ENCODE results near the gene SLC12A5. TPM values are rescaled to one million over a fixed set of nuclear protein-coding genes. Genes with fewer than 3 reads are reported as not detected.
A peak's percentile ranks its signal among the peaks of the same experiment; 100 is the strongest.

Gene SLC12A5
- total RNA-seq, 4 donors from 2014 or later, result not detected

GRCh38 chr20:46017272-46017671 is 11.7 kb upstream of the SLC12A5 start:
- H3K4me1 ChIP-seq, result peaks cover 17 to 30% (median 19%) of the 10 kb centered on the region in 3 donors
- H3K4me3 ChIP-seq, result no peak overlapping the region
- intact Hi-C loops (cut with DNase I), result no loop called here
- no peaks in the 10 kb centered on the region for H3K36me3 ChIP-seq
- TF ChIP-seq POLR2A (IDR thresholded peaks at IDR 0.05), result no peak
- TF ChIP-seq CTCF (IDR thresholded peaks at IDR 0.05), result no peak
- H3K27ac ChIP-seq, result no peak overlapping the region
- WGBS, 2 donors, result 51 to 73% methylated on average over 4 of the region's 4 CpGs
- peaks cover 0 to 98% (median 16%) of the 10 kb centered on the region in 4 donors for H3K27me3 ChIP-seq
- no peaks in the 10 kb centered on the region for H3K9me3 ChIP-seq
- DNase-seq, result no peak

- Histone ChIP-seq H3K4me1 (peaks cover 22 to 35% (median 25%) of the 10 kb centered on the region in 3 donors), H3K36me3 (no peaks in the 10 kb centered on the region), H3K27me3 (peaks cover 0 to 98% (median 15%) of the 10 kb centered on the region in 4 donors), H3K4me3 (no peak overlapping the region), H3K9me3 (no peaks in the 10 kb centered on the region), H3K27ac (no peak overlapping the region)
- TF ChIP-seq CTCF (IDR thresholded peaks at IDR 0.05) (no peak), POLR2A (IDR thresholded peaks at IDR 0.05) (no peak)
- intact Hi-C loops (cut with DNase I), result no loop called here
- no peak for DNase-seq
- 54 to 56% methylated on average over 4 of the region's 4 CpGs for WGBS, 2 donors
Measured at GRCh38 chr20:46018112-46018511, 10.9 kb upstream of the SLC12A5 start.

GRCh38 chr20:46018611-46019010 is 10.4 kb upstream of the SLC12A5 start:
- 54 to 65% methylated on average over 6 of the region's 6 CpGs for WGBS, 2 donors
- Histone ChIP-seq H3K36me3 (no peaks in the 10 kb centered on the region), H3K4me3 (no peak overlapping the region), H3K27me3 (peaks cover 0 to 98% (median 16%) of the 10 kb centered on the region in 4 donors), H3K9me3 (no peaks in the 10 kb centered on the region), H3K4me1 (peaks cover 19 to 30% (median 22%) of the 10 kb centered on the region in 3 donors), H3K27ac (no peak overlapping the region)
- no peak for DNase-seq
- intact Hi-C loops (cut with DNase I), result no loop called here
- TF ChIP-seq POLR2A (IDR thresholded peaks at IDR 0.05) (no peak), CTCF (IDR thresholded peaks at IDR 0.05) (no peak)

GRCh38 chr20:46020555-46020954 is 8.5 kb upstream of the SLC12A5 start:
- no peak for DNase-seq
- H3K4me3 ChIP-seq, result no peak overlapping the region
- no peak overlapping the region for H3K27ac ChIP-seq
- 76% methylated on average over 4 of the region's 4 CpGs for WGBS, 2 donors
- no peak for TF ChIP-seq POLR2A (IDR thresholded peaks at IDR 0.05)
- no peak for TF ChIP-seq CTCF (IDR thresholded peaks at IDR 0.05)
- intact Hi-C loops (cut with DNase I), result loop anchor here (10.0 kb wide), 1 partner anchor 154 kb away; no protein-coding TSS in a partner anchor
- peaks cover 0 to 99% (median 13%) of the 10 kb centered on the region in 4 donors for H3K27me3 ChIP-seq
- H3K36me3 ChIP-seq, result no peaks in the 10 kb centered on the region
- peaks cover 14 to 21% (median 16%) of the 10 kb centered on the region in 3 donors for H3K4me1 ChIP-seq
- H3K9me3 ChIP-seq, result no peaks in the 10 kb centered on the region

GRCh38 chr20:46021361-46022359 is 7.4 kb upstream of the SLC12A5 start:
- H3K36me3 ChIP-seq, result no peaks in the 10 kb centered on the region
- peak overlapping the region; percentile 16 to 64 (median 30) for H3K4me3 ChIP-seq
- 17 to 19% methylated on average over 28 to 33 of the region's 71 CpGs for WGBS, 2 donors
- H3K27me3 ChIP-seq, result peaks cover 0 to 99% (median 13%) of the 10 kb centered on the region in 4 donors
- TF ChIP-seq POLR2A (IDR thresholded peaks at IDR 0.05) (no peak), CTCF (IDR thresholded peaks at IDR 0.05) (no peak)
- H3K4me1 ChIP-seq, result peaks cover 14 to 21% (median 16%) of the 10 kb centered on the region in 3 donors
- H3K9me3 ChIP-seq, result no peaks in the 10 kb centered on the region
- intact Hi-C loops (cut with DNase I), result loop anchor here (10.0 kb wide), 1 partner anchor 153 kb away; no protein-coding TSS in a partner anchor
- DNase-seq, result no peak
- no peak overlapping the region for H3K27ac ChIP-seq
